Epithelial cell of proximal tubule (primary cell): ENCODE measurements around the gene SMARCA4. TPM values are rescaled to one million over a fixed set of nuclear protein-coding genes. Genes with fewer than 3 reads are reported as not detected.
"Not testable (repeated sequence)": the region's sequence is repeated elsewhere in the genome, so short reads cannot be mapped to it uniquely, and the experiment has no call there.

Experiments used
- DNase-seq: peaks from one replicate; pipeline ENCODE4 v3.0.0-alpha.2; 2011; ENCODE audit warnings: low read depth
- H3K4me3 ChIP-seq: 2 replicates; pipeline ENCODE4 v1.5.1; 2011; ENCODE audit warnings: low read depth, mild to moderate bottlenecking, low read length
- total RNA-seq: library from RNA; depleted of rRNA; stranded (reverse); fragments of >200 nt; gene quantifications from 2 replicates; pipeline ENCODE4 v1.2.3, GENCODE V29; 2015
- TF ChIP-seq, protein P1 (sequence below): conservative IDR thresholded peaks from 2 replicates; pipeline ENCODE4 v1.5.1; 2012; ENCODE audit warnings: low read depth, mild to moderate bottlenecking, low read length

The SMARCA4 gene
- total RNA-seq, 1 donor from 2014 or later, result 156 TPM

DNA sequence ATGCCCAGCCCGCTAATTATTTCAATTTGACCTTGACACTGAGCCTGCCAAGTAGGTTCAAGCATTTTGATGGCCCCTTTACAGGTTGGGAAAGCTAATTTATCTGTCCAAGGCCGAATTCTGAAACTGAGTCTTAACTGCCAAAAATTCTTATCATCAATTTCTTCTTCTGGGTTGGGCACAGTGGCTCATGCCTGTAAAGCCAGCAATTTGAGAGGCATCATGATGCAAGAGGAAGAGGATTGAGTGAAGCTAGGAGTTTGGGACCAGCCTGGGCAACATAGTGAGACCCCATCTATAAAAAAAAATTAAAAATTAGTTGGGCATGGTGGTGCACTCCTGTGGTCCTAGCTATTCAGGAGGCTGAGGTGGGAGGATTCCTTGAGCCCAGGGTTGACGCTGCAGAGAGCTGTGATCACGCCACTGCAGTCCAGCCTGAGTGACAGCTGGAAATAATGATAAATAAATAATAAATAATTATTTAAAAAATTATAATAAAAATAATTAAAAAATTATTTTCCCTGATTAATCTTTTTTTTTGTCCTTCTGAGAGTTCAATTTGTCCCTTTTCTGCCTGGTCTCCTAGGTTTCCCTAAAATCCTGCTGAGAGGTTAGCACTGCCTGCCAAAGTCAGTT, 127.2 kb downstream of the SMARCA4 start:
- H3K4me3 ChIP-seq, result no peak overlapping the region
- no peak for DNase-seq
- TF ChIP-seq, protein P1, sequence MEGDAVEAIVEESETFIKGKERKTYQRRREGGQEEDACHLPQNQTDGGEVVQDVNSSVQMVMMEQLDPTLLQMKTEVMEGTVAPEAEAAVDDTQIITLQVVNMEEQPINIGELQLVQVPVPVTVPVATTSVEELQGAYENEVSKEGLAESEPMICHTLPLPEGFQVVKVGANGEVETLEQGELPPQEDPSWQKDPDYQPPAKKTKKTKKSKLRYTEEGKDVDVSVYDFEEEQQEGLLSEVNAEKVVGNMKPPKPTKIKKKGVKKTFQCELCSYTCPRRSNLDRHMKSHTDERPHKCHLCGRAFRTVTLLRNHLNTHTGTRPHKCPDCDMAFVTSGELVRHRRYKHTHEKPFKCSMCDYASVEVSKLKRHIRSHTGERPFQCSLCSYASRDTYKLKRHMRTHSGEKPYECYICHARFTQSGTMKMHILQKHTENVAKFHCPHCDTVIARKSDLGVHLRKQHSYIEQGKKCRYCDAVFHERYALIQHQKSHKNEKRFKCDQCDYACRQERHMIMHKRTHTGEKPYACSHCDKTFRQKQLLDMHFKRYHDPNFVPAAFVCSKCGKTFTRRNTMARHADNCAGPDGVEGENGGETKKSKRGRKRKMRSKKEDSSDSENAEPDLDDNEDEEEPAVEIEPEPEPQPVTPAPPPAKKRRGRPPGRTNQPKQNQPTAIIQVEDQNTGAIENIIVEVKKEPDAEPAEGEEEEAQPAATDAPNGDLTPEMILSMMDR, result no peak

DNA sequence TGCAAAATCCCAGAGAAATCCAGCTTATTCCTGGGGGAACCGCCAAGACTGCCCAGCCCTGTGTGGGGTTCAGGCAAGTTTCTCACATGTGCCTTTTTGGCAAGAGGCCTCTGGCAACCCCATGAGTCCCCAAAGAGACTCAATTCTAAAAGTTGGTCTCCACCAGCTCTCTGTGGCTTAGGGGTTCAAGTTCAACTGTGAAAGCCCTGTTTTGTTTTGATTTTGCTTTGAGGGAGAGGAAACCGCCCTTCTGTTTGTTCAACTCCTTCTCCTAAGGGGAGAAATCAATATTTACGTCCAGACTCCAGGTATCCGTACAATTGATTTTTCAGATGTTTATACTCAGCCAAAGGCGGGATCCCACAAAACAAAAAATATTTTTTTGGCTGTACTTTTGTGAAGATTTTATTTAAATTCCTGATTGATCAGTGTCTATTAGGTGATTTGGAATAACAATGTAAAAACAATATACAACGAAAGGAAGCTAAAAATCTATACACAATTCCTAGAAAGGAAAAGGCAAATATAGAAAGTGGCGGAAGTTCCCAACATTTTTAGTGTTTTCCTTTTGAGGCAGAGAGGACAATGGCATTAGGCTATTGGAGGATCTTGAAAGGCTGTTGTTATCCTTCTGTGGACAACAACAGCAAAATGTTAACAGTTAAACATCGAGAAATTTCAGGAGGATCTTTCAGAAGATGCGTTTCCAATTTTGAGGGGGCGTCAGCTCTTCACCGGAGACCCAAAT, 127.8 kb downstream of the SMARCA4 start:
- TF ChIP-seq, protein P1, result no peak
- DNase-seq, result no peak
- peak overlapping the region; percentile 98 for H3K4me3 ChIP-seq

DNA sequence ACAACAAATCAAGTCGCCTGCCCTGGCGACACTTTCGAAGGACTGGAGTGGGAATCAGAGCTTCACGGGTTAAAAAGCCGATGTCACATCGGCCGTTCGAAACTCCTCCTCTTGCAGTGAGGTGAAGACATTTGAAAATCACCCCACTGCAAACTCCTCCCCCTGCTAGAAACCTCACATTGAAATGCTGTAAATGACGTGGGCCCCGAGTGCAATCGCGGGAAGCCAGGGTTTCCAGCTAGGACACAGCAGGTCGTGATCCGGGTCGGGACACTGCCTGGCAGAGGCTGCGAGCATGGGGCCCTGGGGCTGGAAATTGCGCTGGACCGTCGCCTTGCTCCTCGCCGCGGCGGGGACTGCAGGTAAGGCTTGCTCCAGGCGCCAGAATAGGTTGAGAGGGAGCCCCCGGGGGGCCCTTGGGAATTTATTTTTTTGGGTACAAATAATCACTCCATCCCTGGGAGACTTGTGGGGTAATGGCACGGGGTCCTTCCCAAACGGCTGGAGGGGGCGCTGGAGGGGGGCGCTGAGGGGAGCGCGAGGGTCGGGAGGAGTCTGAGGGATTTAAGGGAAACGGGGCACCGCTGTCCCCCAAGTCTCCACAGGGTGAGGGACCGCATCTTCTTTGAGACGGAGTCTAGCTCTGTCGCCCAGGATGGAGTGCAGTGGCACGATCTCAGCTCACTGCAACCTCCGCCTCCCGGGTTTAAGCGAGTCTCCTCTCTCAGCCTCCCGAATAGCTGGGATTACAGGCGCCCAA, 128.6 kb downstream of the SMARCA4 start, which contains the start of gene LDLR:
LDLR (plus strand) TSS at position 210 of the 760 bp plus-strand sequence; CDS start at position 296, 86 bp downstream.
- TF ChIP-seq, protein P1, result no peak
- peak within 1 kb of the TSS; percentile 98 for H3K4me3 ChIP-seq
- DNase-seq, result peak; percentile 65

DNA sequence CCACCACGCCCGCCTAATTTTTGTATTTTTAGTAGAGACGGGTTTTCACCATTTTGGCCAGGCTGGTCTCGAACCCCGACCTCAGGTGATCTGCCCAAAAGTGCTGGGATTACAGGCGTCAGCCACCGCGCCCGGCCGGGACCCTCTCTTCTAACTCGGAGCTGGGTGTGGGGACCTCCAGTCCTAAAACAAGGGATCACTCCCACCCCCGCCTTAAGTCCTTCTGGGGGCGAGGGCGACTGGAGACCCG, 129.1 kb downstream of the SMARCA4 start:
- H3K4me3 ChIP-seq, result peak overlapping the region; percentile 98
- not testable (repeated sequence) for DNase-seq

DNA sequence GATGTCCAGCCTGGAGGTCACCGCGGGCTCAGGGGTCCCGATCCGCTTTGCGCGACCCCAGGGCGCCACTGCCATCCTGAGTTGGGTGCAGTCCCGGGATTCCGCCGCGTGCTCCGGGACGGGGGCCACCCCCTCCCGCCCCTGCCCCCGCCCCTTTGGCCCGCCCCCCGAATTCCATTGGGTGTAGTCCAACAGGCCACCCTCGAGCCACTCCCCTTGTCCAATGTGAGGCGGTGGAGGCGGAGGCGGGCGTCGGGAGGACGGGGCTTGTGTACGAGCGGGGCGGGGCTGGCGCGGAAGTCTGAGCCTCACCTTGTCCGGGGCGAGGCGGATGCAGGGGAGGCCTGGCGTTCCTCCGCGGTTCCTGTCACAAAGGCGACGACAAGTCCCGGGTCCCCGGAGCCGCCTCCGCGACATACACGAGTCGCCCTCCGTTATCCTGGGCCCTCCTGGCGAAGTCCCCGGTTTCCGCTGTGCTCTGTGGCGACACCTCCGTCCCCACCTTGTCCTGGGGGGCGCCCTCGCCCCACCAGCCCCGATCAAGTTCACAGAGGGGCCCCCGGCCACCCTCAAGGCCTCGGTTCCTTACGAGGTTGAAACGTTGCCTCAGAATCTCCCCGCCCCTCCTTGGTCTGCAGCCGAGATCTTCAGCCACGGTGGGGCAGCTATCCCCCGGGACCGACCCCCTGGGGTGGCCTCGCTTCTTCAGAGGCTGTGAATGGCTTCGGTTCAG, 129.6 kb downstream of the SMARCA4 start:
- no peak for DNase-seq
- TF ChIP-seq, protein P1, result peak; percentile 13
- H3K4me3 ChIP-seq, result peak overlapping the region; percentile 98

DNA sequence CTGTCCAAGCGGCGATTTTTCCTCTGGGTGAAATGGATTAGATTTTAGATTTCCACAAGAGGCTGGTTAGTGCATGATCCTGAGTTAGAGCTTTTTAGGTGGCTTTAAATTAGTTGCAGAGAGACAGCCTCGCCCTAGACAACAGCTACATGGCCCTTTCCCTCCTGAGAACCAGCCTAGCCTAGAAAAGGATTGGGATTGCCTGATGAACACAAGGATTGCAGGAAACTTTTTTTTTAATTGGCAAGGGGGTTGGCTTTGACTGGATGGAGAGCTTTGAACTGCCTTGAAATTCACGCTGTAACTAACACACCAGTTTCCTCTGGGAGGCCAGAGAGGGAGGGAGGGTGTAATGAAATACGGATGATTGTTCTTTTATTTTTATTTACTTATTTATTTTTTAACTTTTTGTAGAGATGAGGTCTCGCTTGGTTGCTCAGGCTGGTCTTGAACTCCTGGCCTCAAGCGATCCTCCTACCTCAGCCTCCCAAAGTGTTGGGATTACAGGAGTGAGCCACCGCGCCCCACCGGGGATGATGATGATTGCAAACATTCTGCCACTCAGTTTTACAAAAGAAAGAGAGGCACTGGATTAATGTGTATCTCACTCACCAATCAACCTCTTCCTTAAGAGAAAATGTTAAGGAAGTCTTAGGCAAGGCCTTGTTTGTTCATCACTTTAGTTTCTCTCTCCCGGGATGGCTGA, 130.3 kb downstream of the SMARCA4 start:
- no peak for DNase-seq
- peak overlapping the region; percentile 98 for H3K4me3 ChIP-seq
- TF ChIP-seq, protein P1, result no peak
